Measurements from ENCODE around the gene DSEL.

DSEL gene

DNA sequence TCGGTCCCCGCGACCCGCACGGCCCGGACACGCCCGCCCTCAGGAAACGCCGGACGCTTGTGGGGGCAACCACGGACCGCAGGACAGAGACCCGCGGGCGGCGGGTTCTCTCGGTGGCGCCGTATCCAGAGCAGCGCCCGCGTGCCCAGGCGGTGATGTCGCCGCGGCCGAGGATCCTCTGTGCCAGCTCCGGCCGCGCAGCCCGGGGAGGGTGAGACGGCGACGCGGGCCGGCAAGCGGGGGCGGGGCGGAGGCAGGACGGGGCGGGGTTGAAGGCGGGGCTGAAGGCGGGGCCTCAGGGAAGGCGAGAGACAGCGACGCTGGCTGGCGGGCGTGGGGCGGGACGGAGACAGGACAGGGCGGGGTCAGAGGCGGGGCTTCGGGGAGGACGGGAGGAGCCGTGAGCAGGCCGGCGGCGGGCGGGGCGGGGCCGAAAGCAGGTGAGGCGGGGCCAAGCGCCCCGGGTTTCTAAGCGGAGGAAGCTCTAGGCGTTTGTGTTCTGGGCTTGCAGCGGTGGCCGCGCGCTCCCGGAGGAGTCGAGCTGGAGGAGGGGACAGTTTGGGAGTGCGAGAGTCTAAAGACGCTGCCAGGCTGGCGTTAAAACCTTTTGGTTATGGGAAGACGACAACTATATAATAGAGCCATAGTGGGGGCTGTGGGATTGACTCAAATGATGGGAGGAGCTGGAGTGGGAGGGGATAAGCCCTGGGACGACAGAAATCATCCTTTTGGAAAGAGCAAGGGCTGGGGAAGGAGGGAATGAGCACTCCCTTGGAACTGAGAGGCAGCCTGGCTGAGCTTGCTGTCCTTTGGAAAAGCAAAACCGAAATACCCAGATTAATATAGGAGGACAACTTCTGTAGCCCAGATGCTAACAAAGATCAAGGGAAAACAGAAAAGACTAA lies at the start of gene DSEL:
DSEL (minus strand) TSS at position 182 of the 905 bp plus-strand sequence. CDS start 2,112 bp downstream, outside the sequence.
- peak; percentile 97 for DNase-seq (ENCODE audit: low read depth)

DNA sequence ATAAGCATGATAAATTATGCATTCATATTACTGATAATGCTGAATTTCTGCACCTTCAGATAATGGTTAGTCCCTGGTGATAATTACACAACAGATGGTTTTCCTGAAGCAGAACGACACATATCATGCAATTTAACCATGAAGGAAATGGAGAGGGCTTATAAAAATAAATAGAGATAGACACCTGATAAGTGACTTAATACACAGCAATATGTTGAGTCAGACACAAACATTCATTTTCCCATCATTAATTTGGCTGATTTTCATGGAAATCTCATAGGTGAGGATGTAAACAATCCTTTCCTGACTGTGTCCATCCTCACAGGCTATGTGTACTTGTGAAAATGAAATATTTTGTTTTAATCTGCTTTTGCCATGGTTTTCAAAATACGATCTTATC lies 36.9 kb upstream of the DSEL start:
- no peak for DNase-seq (ENCODE audit: low read depth)

DNA sequence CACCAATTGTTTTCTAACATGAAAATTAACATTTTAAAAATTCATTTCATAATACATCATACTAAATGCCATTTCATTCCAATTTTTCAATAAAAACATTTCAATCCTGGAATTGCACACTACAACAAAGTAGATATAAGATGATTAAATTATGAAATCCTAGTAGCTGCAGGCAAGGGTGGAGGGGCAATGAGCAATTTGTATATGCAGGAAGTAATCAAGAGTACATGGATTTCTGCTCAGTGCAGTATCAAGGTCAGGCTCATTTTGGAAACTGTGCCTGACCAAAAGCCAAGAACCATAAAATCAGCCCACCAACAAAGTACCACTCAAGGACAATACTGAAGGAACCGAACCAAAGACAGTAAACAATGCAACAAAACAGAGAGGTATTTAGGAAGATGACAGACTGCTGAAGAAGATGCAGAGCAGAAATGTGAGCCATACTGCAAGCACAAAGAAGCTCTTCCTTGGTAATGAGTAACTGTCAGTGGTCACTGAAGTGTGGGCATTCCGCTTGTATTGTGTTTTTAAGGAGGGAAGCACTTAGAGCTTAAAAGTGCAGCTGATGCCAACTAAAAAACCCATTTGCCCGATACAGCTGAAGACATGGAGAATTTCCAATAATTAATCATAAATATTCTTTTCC lies 34.5 kb upstream of the DSEL start:
- no peak for DNase-seq (ENCODE audit: low read depth)

DNA sequence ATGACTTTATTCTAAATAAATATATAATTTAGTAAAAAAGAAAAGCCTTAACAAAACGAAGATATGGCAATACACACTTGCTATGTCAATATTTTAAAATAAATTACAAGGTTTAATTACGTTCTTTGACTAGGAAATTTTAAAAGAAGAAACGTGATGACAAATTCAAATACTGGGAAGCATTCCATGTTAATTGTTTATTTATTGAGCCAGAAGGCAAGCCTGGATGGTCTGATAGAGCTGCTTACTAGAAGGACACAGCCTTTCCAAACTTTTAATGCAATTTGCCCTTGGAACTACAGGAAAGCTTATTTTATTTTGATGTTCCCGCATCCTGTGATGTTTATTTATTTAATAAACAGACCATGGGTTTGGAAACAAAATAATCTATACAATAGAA lies 33.4 kb upstream of the DSEL start:
- no peak for DNase-seq (ENCODE audit: low read depth)

DNA sequence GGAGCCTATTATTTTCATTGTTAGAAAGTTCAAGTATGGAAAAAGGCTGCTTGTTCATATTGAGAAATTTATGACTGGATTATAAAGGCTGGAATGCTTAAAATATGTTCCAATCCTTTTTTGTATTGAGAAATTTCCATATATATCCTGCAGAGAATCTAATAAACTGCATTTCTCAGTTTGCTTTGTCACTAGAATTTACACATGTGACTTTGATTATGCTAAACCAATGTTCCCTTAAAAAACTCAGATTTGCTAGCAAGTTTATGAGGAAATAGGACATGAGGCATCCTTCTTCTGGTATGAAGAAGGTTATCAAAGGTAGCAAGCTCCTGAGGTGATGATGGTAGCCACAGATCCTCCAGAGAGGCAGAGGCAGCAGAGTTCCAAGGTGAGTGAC lies 29.2 kb upstream of the DSEL start:
- no peak for DNase-seq (ENCODE audit: low read depth)

GRCh38 chr18:67540559-67540958 lies 24.0 kb upstream of the DSEL start:
- DNase-seq (ENCODE audit: low read depth) = no peak

DNA sequence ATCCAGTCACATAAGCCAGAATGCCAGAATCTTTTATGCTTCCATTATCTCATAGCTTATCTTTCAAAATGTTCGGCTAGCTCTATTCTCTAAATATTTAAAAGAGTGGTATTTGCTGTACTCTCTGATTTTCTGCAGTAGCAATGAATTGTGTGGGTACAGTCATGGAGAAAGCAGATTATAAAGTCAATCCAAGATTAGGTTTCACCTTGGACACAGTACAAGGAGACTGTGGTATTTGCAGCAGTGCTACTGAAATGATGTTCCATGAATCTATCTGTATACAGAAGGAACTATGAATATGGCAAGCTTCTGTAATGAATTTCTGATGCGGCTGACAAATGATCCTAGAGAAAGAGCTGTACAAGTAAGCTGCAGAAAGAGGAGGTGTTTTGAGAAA lies 15.4 kb upstream of the DSEL start:
- no peak for DNase-seq (ENCODE audit: low read depth)

GRCh38 chr18:67525328-67526099 lies 9.0 kb upstream of the DSEL start:
- no peak for DNase-seq (ENCODE audit: low read depth)

DNA sequence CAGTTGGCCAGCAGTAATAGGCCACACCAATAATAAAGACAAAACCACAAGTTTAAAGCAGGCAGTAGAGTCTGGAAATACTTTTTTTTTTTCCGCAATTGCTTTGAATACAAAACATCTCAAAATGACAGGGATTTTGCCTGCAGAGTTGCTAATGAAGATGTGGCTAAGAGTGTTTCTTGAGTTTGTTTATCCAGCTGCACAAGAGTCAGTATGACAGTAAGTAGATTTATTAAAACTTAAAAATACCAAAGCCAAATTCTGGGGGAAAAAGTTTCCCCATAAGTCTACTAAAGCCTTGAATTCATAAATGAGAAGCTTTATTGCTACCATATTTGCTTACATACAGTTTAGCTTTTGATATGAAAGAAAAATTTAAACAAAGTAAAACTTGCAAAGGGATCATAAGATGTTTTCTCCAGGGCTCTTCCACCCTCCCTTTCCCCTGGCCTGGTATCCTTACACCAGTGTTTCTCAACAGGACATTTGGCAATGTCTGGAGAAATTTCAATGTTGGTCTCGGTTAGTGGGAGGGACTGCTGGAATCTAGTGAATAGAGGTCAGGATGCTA lies 3.9 kb upstream of the DSEL start:
- no peak for DNase-seq (ENCODE audit: low read depth)

GRCh38 chr18:67519592-67519991 lies 3.1 kb upstream of the DSEL start:
- DNase-seq (ENCODE audit: low read depth) = no peak

GRCh38 chr18:67518566-67518965 lies 2.0 kb upstream of the DSEL start:
- no peak for DNase-seq (ENCODE audit: low read depth)

DNA sequence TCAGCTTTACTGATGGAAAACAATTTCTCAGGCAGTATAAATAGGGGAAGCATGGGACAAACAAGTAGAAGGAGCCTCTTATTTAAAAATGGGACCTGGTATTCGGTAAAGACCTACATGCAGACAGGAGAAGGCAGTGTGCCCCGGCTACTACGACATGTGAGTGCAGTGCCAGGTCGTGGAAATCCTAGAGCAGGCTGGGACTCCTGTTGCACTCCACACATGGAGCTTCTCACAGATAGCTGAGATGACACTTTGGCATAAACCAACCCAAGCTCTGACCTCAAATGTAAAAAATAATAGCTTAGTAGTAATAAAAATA lies 885 bp upstream of the DSEL start:
- no peak for DNase-seq (ENCODE audit: low read depth)

GRCh38 chr18:67515942-67516538 lies 480 bp downstream of the DSEL start:
- peak; percentile 11 for DNase-seq (ENCODE audit: low read depth)

DNA sequence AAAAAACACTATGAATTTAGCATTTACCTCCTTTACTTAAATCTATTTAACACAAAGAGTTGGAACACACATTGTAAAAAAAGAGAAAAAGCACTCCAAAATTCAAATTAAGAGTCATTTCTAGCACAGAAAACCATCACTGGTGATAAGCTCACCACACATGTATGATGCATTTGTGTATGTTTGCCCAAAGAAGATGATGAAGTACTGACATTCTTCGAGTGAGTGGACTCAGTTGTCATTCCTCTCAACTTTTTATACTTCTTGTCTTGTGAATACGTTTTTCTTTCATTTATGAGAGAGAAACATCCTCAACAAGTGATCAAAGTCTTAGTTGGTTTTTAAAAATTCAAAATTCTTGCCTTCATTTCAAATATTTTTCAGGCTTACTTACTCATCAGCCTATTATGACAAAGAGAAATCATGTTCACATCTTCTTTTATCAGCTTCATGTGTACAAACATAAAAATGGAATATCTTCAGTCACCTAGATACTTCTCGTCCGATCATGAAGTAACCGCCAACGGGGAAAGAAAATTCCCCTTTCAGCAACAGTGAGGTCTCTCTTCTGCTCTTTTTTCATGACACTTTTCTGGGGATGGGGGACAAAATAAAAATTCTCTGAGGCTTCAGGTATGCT lies 1.5 kb downstream of the DSEL start:
- no peak for DNase-seq (ENCODE audit: low read depth)

- no peak for DNase-seq (ENCODE audit: low read depth)
Measured at GRCh38 chr18:67514465-67514864, 2.1 kb downstream of the DSEL start.

DNA sequence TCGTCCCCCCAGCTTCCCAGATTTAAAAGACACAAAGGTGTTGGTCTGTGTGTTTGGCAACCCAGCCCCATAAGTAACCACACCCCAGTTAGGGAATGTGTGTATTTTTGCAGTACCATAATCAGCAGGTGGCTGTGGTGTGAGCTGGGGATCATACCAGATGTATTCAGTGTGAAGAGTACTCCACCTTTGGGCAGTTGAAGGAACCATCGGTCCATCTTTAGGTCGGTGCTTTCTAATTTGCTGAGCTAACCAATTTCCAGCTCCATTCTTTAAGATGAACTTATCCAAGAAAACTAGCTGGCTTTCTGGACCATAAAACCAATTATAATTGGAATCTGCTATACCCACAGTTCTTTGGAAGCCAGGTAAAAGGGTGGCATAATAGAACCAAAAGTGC lies 3.2 kb downstream of the DSEL start:
- no peak for DNase-seq (ENCODE audit: low read depth)

DNA sequence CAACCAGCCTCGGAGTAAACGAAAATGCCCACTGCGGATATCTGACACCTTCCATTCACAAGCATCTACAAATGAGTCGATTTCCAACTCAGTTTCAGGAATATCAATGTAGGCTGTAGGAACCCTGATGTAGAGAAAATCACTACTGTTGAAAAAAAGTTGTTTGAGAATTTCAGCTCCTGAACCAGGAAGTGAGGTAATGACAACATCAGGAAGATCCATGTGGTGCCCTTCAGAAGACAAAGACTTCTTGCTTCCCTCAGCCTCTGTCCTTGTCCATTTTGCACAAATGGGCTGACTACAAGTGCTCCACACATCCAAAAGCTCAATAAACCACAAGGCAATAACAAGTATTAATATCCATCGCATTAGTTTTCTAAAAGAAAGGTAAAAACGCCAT lies 4.7 kb downstream of the DSEL start:
- DNase-seq (ENCODE audit: low read depth) = no peak

DNA sequence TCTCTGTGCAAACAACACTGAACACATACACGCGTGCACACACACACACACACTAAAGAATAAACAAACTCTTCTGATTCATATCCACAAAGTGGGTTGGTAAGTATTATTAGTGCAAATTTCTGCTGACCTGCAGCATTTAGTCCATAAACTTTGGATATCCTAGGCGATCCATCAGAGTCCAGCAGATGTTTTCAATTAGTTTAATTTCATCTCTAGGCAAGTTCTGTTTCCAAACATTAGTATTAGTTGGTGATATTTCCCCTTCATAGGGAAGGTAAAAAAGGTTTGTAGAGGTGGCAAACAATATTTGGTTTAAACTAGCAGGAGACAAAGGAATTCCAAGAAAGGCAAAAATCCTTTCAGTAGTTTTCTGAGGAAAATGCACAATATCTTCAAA lies 5.7 kb downstream of the DSEL start:
- DNase-seq (ENCODE audit: low read depth) = no peak

DNA sequence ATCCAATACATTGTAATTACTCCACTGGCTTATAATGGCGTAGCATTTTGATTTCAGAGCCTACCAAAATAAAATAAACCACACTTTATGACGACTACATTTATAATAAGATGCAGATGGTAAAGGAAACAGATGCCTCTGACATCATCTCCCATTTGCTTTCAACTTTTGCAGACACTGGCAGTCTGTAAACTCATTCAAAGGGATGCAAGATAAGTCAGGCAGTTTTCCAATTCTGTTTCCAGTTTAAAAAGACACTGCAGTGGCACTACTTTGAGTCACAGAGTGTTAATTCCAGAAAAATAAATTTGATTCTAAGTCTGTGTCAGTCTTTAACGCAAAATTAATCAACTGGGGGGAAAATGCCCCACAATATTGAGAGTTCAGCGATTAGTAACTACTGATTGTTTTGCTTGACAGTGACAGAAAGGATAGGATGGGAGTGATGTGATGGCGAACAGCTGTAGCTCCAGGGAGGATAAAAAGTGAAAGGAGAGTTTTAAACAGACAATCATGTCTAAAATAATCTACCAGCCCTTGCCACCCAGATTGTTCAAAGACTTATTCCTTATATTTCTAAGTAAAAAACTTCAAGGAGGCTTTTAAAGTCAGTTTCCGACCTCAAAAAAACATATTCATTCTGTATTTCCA lies 6.7 kb downstream of the DSEL start:
- DNase-seq (ENCODE audit: low read depth) = no peak

DNA sequence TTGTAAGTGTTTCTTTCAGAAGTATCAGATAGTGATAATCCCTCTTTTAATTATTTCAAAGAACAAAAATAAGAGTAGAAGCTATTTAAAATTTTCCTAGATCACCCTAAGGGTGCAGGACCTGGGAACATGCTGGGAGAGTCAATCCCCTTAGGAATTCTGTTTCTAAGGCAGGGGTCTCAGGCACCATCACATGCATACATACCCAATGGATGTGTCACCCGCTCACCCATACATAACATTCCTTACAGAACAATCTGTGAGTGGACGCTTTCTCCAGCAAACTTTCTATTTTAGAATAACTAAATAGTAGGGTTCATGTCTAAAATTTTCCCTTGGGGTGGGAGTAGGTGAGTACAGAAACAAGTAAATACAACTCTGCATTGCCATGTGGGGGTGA lies 8.4 kb downstream of the DSEL start:
- no peak for DNase-seq (ENCODE audit: low read depth)

GRCh38 chr18:67504739-67505138 lies 11.8 kb downstream of the DSEL start:
- no peak for DNase-seq (ENCODE audit: low read depth)
